GM21528 (cell line): ENCODE data around the gene ATAT1.

Experiments
- ATAC-seq: cut with Tn5 transposase; IDR thresholded peaks from one replicate; pipeline ENCODE4 v1.9.1; 2021; ENCODE audit warnings: mild to moderate bottlenecking, moderate library complexity; ENCODE audit not compliant: unreplicated experiment, low FRiP score

ATAT1 gene

DNA sequence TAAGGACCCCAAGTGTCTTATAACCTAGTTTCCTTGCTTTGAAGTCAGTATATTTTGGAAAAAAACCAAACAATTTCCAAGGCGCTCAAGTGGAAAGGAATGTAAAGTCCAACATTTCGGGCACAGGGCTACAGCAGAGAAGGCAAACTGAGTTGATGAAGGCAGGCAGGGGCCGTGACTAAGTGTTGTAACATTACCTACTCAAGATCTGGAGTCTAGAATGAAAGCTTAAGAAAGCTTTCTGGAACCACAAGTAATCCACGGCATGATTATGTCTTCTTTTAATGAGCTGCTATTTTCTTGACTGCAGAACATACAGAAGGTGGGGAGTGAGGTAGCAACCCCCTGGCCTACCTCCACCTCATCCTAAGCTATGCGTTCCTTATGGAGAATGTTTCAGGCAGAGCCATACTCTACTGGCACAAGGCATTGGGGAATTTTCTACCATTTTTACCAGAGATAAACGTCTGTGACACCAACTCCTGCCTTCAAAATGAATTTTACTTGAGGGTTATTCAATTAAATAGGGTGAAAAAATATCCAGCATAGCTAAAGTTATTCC lies 13.9 kb upstream of the ATAT1 start:
- ATAC-seq, result no peak

- ATAC-seq, result no peak
These were observed 13.2 kb upstream of the ATAT1 start for GRCh38 chr6:30613251-30614043.

GRCh38 chr6:30614044-30614842 lies 12.4 kb upstream of the ATAT1 start:
- ATAC-seq, result no peak

DNA sequence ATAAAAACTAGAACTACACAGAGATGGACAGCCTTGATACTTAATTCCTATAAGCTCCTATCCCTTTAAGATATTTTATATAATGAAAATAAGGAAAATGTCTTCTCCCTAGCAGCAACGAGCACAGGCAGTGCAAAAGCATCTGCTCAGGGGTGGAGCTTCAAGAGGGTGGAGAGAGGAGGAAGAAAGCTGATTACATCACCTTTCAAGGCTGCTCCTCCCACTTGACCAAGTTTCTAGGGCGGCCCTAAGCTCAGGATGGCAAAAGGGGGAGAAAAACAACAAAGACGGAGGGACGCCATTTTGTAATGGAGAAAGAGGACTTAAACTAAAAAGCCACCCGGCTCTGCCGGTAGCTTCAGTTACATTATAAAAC lies 11.8 kb upstream of the ATAT1 start:
- peak; percentile 30 for ATAC-seq

DNA sequence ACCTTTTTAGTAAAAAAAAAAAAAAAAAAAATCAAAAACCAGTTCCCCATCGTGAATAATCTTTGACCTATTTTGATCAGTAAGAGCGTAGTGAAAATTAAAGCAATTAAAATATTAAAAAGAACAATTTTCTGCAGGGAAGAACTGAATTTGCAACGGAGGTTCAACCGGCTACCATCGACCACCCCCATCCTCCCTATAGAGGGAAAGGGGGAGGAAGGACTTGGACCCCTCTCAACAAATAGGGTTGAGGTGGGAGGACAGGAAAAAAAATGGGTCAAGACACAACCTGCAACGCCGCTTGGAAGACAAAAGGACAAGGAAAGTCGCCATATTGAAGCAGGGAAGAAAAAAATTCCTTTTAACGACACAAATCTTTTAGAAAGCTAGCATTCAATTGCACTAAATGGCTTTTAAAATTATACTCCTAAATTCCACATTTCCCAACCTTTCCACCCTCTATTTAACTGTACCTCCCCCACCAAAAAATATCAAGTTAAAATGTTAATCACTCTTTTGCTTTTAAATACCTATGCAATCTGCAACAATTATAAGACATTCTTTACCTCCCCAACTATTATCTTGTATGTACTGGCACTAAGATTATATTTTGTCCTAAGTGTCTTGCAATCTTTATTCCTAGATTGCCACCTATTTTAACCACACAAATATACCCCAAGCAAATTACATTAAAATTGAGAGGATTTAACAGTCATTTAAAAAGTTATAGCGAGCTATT lies 11.3 kb upstream of the ATAT1 start:
- no peak for ATAC-seq

DNA sequence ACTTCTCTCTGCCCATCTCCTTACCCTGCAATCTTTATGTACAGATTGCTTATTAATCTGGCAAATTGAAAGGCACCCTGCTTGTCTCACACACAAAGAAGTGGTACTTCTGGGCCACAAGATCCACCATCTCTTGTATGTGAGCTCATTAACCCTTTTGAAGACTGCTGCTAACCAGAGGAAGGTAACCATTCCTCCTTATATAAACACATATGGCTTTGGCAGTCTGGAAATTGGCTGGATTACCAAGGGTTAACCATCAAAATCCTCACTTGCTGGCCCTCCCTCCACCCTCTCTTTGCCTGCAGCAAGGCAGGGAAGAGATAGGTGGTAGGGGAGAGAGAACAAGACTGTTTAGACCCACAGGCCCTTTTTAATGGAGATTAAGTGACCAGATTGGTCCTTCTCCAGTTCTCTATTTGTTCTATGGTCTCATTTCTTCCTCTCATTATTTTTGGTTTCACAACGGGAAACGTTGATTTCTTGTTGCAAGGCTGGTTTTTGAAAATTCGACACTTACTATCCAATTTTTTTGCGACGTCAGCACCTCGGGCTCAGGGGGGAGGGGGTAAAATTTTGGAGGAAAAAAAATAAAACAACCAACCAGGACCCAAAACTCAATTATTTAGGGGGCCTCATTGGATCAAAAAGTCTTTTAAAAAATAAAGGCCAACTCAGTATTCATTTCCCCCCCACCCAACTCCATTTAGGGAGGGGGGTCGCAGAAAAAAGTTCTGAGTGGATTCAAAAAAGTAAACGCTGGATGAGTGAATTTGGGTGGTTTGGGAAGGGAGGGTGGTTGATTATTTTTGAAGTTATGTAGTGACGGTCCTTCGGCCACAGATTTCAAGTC lies 10.5 kb upstream of the ATAT1 start:
- no peak for ATAC-seq

GRCh38 chr6:30616811-30617564 lies 9.7 kb upstream of the ATAT1 start, which contains the start of gene PPP1R10:
Gene PPP1R10, minus strand, starts transcription at chr6:30617243. Its CDS starts 7,299 bp downstream, at chr6:30609944.
- ATAC-seq, result peak; percentile 75

DNA sequence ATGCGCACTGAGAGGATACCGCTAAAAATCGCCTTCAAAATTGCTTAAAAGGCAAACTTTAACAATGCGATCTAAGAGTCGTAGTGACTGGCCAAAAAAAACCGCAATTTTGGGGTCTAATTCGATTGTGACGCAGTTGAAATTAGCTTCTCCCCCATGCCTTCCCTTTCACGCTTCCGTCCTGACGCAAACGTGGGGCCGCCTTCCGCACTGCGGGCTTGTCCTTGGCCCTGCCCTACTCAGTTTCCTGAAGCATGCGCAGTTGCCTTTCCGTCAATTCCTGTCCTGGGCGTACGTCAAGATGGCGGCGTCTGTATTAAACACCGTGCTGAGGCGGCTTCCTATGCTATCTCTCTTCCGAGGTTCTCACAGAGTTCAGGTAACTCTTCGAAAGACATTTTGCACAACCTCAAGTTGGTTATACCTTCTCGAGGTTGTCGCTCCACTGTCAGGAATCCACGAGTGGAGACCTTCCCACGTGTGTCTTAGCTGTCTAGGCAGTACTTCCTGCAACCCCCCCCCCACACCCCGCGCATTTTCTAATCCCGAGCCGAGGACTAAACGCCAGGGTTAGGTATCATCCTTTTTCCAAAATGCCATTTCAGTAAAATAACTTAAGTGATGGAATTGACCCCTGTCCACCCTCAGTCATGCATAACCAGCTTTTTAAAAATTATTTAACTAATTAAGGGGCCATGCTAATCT lies 9.0 kb upstream of the ATAT1 start, which contains the start of gene MRPS18B:
MRPS18B (plus strand) TSS at position 276 of the 705 bp plus-strand sequence; CDS start at position 302, 26 bp downstream.
- peak; percentile 78 for ATAC-seq

DNA sequence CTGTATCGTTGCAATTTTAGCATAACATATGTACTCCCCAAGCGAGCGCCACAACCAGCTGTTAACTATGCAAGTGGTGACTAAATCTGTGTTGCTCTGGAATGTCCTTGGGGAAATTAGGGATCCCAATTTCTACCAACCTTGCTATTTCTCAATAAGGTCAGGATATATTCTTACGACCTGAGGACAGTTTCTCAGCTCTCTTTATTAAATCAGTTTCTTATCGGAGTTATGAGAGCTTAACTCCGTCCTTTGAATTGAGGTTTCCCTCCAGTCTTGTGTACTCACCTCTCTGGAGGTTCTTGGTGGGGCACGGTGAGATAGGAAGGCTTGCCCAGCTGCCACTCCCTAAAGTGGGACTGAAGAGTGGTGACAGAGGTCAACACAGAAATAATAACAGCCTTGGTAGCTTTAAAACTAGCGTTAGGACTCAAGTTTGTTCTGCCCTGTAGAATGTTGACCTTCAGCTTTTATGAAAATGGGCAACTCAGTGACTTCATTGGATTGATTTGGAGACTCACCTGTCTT lies 8.3 kb upstream of the ATAT1 start:
- no peak for ATAC-seq

DNA sequence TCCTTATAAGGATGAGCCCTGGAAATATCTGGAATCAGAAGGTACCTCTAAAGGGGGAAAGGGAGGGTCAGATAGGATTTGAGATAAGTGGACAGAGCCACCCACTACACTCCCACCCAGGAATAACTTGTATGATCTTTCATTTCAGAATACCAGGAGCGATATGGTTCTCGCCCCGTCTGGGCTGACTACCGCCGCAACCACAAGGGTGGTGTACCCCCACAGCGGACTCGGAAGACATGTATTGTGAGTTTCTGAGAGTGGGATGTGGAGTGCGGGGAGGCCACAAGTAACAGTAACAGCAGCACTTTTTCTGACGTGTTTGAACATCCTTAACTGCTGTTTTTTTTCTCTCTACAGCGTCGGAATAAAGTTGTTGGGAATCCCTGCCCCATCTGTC lies 7.1 kb upstream of the ATAT1 start:
- ATAC-seq, result no peak

DNA sequence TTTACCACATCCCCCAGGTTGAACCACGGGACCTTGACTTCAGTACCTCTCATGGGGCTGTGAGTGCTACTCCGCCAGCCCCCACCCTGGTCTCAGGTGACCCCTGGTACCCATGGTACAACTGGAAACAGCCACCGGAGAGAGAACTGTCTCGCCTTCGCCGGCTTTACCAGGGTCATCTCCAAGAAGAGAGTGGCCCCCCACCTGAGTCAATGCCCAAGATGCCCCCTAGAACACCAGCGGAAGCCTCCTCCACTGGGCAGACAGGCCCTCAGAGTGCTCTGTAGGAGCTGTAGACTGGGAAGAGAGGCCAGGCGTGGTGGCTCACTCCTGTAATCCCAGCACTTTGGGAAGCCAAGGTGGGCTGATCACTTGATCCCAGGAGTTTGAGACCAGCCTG lies 1.2 kb upstream of the ATAT1 start:
- no peak for ATAC-seq

- ATAC-seq, result no peak
These were observed 9.2 kb downstream of the ATAT1 start for GRCh38 chr6:30635834-30636233.

DNA sequence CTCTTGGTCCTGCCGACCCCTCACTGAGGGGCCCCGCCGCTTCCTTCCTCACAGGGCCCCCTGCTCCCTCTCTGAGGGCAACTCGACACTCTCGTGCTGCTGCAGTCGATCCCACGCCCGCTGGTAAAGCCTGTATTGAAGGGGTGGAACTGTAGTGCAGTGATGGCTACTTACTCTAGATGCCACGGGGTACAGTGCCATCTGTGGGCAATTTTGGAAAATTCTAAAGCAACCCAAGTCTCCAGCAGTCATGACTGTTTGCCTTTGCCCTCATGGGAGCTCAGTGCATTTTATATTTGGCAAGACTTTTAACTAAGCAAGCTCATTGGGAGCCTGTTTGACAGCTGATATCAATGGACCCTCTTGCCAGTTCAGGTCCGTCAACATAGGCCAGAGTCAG lies 13.8 kb downstream of the ATAT1 start:
- no peak for ATAC-seq

DNA sequence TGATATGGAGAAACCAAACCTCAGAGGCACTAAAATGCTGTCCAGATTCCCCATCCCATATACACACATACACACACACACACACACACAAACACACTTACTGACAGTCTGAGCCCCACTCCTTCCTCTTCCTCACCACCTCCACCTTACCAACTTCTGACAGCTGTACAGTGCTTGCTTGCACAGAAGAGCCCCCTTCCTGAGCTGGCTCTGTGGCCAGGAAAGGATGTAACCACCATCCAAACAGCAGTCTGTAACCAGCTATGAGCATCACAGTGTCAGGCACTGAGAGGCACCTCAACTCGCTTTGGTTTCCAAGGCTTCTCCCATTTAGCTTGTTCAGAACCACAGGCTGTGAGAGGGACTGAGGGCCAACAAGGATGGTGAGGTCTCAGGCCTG lies 14.4 kb downstream of the ATAT1 start:
- ATAC-seq, result no peak

- ATAC-seq, result no peak
These were observed 17.0 kb downstream of the ATAT1 start for GRCh38 chr6:30643656-30644055.

DNA sequence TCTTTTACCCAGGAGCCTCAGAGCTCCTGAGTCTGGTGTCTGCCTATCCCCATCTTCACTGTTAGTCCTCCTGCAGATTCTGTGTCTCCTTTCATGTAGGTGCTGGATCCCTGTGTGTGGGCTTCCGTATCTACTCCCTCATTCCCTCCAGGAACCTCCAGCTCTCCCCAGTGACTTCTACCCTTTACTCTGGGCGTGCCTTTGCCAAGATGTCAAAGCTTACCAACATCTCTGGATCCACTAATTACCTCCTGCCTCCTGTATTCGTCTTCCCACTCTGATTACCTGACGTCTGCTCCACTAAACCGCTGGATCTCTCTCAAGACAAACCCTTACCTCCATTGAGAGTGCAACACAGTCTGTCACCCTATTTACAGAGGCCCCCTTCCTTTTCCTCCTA lies 18.1 kb downstream of the ATAT1 start:
- no peak for ATAC-seq

GRCh38 chr6:30645989-30646388 lies 19.3 kb downstream of the ATAT1 start:
- no peak for ATAC-seq
